ENCODE measurements around the gene DAB1. TPM values are rescaled to one million over a fixed set of nuclear protein-coding genes. Genes with fewer than 3 reads are reported as not detected.

The DAB1 gene
- total RNA-seq, 1 donor from 2014 or later: not detected

GRCh38 chr1:57063406-57064125, 360.3 kb downstream of the DAB1 start:
- DNase-seq: no peak

DNA sequence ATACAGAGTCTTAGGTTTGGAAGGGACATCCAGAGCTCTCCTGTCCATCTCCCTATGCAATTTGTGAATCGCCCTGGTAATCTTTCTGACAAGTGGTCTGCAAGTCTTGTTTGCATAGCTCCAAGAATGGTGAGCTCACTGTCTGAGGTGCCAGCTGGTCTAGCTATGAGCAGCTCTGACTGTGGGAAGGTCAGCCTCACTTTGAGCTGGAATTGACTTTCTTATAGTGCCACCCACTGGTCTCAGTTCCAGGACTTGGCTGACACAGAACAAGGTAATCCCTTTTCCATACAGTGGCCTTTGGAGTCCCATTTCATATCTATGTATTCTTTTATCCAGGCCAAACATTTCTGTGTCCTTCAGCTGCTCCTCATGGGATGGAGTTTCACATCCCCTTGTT, 362.5 kb downstream of the DAB1 start:
- DNase-seq: no peak

GRCh38 chr1:57060451-57060850, 363.4 kb downstream of the DAB1 start:
- no peak for DNase-seq

GRCh38 chr1:57058652-57059501, 365.0 kb downstream of the DAB1 start:
- no peak for DNase-seq

DNA sequence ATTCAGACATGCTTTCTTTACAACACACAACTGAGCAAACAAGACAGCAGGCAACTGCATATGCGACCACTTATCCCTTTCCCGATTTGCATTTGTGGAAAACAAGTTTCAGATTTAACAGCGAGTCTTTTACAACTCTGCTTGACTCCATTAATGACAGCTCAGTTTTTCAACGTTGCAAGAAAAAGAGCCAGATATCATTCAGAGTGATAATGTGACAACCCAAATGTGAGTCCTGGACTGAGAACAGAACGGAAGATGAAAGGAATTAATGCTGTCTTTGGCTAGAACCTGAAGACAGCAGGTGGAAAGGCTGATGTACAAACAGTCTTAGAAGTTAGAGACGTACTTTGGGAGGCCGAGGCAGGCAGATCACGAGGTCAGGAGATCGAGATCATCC, 375.0 kb downstream of the DAB1 start:
- DNase-seq: no peak

DNA sequence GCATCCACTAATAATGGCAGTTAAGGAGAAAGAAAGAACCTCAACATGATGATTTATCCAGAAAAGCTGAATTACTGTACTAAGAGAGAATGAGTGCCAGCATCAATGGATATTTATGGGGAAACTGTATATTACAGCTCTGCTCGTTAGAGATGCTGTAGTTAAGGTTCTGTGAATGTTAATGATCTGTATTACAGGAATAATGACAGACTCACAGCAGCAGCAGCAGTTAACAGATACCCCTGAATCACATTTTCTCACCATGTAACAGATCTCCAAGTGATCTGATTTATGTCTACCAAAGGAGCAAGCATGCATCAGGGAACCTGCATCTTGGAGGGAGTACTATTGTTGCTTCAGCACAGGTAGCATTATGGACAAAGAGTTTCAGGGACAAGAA, 377.4 kb downstream of the DAB1 start:
- no peak for DNase-seq

GRCh38 chr1:57041901-57042300, 382.0 kb downstream of the DAB1 start:
- no peak for DNase-seq

- no peak for DNase-seq
Measured at GRCh38 chr1:57040811-57041210, 383.0 kb downstream of the DAB1 start.

GRCh38 chr1:57036641-57037579, 386.9 kb downstream of the DAB1 start:
- DNase-seq: no peak

DNA sequence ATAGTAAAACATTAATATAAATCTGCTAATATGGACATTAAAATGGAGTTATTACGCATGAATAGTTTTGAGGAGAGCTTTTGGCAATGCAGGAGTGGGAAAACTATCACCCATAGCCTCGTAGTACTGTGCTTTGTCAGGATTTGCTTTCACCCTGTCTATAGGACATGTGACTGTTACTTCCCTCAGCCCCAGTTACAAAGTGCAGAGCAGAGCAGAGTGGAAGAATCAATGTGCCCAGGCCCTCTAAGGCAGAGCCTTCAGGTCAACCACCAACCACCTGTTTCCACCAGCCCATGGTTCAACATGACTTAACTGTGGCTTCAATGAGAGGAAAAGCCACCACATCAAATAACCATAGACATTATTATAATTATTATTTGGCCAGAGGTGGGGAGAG, 389.1 kb downstream of the DAB1 start:
- DNase-seq: no peak

GRCh38 chr1:57033222-57034001, 390.4 kb downstream of the DAB1 start:
- DNase-seq: no peak

DNA sequence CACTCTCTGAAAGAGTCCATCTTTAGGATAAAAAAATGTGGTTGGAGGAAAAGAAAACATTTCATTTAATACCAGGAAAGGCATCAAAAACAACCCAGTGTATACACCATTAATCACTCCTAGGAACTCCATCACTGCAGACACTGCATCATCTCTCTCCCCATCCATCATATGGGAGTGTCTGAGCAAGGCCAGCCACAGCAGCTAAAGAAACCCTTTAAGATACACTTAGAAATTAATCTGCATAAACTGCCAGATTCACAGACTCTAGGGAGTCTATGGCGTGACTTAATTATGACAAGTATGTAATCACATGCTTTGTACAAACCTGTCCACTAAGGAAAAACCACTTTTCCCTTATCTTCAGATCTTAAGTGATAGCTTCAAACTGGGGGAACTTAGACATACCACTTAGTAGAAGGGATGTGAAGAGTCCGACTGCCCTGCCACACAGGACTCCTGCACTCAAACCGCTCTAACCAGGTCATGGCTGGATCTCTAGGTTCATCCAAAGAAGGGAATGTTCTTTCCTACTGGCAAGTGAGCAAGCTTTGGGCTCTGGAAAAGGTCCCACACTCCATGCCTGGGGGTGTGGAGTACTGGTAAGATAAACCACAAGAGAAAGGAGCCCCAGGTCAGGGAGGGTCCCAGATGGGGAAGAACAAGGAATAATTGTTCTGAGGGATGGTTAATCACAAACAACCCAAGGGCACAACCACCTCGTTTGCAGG, 397.1 kb downstream of the DAB1 start:
- DNase-seq: no peak

DNA sequence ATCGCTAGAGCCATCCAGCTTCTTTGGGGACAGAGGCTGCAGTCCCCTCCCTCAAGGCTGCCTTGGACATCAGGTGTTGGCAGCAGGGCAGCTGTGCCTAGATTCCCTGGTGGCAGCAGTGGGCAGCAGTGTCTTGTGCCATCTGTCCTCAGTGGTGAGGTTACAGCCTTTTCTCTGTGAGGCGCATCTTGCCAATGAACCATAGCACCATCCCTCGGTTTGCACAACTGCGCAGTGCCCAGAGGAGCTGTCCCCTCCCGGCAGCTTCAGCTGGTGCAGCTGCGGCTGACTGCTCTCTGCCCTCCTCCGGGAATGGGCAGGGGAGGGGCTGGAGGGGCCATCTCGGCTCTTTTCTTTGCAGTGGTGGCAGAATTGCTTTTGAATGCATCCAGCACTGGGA, 399.0 kb downstream of the DAB1 start:
- DNase-seq: no peak

DNA sequence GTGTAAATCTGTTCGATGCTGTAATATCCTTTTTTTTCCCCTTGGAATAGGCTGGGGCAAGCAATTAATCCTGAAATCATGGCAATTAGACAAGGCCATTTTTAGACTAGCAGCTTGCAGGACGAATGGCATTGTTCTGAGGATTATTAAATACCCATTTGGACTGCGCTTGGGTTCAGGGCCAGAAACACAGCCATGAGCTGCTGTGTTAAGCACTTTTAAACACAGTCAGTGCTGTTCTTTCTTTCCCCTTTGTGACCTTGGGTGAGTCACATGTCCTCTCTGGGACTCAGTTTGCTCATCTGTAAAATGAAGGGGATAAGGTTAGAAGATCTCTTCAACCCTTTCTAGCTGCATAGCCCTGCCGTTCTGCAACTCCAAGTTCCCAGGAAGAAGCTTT, 399.4 kb downstream of the DAB1 start:
- DNase-seq: no peak

DNA sequence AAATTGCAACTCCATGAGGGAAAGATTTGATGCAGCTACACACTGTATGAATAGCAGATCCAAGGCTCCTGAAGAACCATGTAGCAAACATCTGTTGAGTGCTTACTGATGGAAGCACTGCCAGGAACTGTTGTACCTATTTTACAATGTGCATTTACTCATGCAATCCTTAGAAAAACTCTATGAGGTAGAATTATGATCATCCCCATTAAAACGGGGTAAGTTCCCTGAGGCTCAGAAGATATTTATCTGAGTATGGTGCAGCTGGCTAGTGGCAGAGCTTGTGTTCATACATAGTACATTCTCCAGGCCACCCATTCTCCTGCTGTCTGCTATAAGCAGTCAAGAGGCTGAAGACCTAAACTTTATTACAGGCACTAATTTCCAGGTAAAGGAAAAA, 403.6 kb downstream of the DAB1 start:
- no peak for DNase-seq

- DNase-seq: no peak
Measured at GRCh38 chr1:57019236-57019839, 404.5 kb downstream of the DAB1 start.

- no peak for DNase-seq
Measured at GRCh38 chr1:57018119-57018518, 405.7 kb downstream of the DAB1 start.

GRCh38 chr1:57017717-57018116, 406.1 kb downstream of the DAB1 start:
- DNase-seq: no peak

DNA sequence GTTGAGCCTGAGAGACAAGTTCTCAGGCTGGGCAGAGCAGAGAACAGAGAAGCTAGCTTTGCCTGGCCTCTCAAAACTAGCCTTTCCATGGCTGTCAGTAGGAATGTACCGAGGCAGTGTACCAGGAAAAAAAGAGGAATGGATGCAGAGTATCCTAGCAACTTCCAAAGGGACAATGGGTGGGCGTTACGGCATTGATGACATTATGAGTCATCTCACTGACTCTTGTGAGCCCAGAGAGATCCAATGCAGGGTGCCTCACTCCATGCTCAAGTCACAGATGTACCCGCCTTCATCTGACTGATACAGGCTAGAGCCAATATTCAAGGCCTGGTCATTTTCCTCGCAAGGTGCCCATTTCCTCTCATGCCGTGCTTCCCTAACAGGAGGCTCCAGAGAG, 406.7 kb downstream of the DAB1 start:
- no peak for DNase-seq

- no peak for DNase-seq
Measured at GRCh38 chr1:57015071-57015470, 408.8 kb downstream of the DAB1 start.

- DNase-seq: no peak
Measured at GRCh38 chr1:57013522-57013921, 410.3 kb downstream of the DAB1 start.
